ENCODE measurements around the gene SLC35F2. TPM values are rescaled to one million over a fixed set of nuclear protein-coding genes. Genes with fewer than 3 reads are reported as not detected.
"Not testable (repeated sequence)": the region's sequence is repeated elsewhere in the genome, so short reads cannot be mapped to it uniquely, and the experiment has no call there.

SLC35F2 gene
- polyA plus RNA-seq, 3 donors = 13.5 to 17.4 (median 15.1) TPM

DNA sequence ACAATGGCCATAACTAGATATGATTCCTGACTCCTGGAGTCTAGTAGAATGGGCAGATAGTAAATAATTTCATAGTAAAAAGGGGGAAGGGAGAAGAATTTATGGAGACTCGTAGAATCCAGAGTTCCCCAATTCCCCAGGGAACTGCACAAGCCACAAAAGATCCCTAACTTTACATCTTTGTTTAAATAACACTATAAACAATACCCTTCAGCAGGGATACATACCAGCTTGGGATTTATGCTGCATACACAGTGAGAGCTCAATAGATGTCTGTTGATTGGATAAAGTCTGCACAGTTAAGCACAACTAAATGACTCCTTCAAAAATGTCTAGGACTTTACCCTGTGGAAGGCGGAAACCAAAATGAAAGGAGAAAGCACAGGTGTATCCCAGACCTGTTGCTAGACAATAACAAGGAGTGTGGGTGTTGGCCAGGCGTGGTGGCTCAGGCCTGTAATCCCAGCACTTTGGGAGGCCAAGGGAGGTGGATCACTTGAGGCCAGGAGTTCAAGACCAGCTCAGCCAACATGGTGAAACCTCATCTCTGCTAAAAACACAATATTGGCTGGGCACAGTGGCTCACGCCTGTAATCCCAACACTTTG, 6.8 kb downstream of the SLC35F2 start:
- DNase-seq (ENCODE audit: extremely low read depth in 1 of 11, low read depth in 9 of 11, low spot score in 4 of 11) = no peak

DNA sequence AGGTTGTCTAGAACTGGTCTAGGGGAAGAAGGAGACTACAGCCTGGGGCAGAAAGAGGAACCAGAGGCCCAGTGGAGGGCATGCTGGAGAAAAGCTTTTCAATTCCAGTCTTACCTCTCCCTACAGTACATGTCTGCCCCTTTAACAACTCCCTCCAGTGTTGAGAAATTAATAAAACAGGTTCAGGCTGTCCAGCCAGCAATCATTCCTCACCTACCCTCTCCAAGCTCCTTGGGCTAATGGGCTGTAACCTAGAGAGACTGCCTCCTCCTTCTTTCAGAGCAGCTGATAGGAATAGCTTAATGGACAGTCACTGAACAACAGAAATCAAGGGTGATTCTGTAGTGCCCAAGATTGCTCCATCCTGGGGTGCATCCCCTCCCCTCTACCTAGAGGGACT, 8.8 kb downstream of the SLC35F2 start:
- DNase-seq (ENCODE audit: extremely low read depth in 1 of 11, low read depth in 9 of 11, low spot score in 4 of 11) = no peak

DNA sequence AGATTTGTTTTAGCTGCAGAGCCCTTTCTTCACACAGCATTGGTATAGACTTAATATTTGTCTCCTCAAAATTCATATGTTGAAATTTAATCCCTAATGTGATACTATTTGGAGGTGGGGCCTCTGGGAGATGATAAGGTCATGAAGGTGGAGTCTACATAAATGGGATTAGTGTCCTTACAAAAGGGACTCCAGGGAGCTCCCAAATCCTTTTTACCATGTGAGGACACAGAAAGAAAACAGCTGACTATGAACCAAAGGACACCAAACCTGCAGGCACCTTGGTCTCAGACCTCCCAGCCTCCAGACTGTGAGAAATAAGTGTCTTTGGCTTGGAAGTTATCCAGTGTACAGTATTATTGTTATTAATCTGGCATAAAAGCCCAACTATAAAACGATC, 10.2 kb downstream of the SLC35F2 start:
- DNase-seq (ENCODE audit: extremely low read depth in 1 of 11, low read depth in 9 of 11, low spot score in 4 of 11) = no peak

DNA sequence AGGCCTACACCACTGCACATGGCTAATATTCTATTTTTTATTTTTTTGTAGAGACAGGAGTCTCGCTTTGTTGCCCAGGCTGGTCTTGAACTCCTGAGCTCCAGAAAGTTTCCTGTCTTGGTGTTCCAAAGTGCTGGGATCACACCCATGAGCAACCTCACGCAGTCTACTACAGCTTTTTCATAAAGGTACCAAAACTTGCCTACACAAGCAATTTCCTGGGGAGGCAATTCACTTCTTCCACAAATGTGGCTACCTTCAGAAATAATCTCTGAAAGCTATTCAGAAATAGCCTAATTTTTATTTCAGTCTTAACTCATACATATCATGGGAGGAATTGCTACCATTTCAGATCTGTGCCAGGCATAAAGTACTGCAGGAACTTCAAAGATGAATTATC, 11.4 kb downstream of the SLC35F2 start:
- DNase-seq (ENCODE audit: extremely low read depth in 1 of 11, low read depth in 9 of 11, low spot score in 4 of 11) = no peak

DNA sequence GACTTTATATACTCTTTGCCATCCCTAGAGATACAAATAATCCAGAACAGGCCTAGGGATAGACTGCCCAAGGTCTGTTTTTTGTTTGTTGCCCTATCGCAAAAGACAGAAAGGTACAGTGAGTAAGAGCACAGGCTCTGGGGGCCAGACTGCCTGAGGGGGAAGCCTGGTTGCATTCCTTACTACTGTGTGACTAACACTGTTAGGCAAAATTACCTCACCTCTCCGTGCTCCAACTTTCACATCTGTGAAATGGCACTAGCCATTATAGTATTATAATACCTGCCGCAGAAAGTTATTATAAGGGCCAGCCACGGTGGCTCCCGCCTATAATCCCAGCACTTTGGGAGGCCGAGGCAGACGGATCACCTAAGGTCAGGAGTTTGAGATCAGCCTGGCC, 14.5 kb downstream of the SLC35F2 start:
- DNase-seq (ENCODE audit: extremely low read depth in 1 of 11, low read depth in 9 of 11, low spot score in 4 of 11) = no peak

DNA sequence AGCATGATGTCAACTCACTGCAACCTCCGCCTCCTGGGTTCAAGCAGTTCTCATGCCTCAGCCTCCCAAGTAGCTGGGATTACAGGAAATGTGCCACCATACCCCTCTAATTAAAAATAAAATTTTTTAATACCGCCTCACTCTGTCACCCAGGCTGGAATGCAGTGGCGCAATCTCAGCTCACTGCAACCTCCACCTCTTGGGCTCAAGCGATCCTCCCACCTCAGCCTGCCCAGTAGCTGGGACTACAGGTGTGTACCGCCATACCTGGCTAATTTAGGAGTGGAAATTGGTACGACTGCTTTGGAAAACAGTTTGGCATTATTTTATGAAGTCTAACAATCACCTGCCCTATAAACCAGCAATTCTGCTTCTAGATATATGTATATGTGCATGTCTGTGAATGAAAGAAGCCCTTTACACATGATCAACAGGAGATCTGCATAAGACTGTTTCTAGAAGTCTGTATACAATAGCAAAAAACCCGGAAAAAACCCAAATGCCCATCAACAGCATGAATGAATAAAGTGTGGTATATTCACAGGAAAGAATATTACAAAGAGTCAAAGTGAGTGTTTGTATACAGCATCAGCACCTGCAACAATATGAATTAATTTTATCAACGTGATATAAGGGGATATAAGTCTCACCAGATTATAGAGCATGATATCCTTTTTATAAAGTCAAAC, 16.0 kb downstream of the SLC35F2 start:
- DNase-seq (ENCODE audit: extremely low read depth in 1 of 11, low read depth in 9 of 11, low spot score in 4 of 11) = no peak

DNA sequence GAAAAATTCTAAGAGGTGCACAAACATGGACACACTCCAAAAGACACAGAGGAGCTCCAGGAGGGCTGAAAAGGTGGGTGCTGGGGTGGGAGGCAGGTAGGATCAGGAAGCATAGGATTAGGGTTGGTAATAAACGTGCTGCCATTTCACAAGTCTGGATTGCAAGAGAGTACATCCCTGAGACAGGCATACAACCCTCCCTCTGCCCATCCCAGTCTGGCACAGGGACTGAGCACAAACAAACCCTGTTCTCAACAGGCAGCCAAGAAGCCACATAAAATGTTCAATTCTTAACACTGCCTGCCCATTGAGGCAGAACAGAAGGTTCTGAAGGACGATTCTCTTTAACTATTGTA, 18.5 kb downstream of the SLC35F2 start:
- DNase-seq (ENCODE audit: extremely low read depth in 1 of 11, low read depth in 9 of 11, low spot score in 4 of 11) = no peak

DNA sequence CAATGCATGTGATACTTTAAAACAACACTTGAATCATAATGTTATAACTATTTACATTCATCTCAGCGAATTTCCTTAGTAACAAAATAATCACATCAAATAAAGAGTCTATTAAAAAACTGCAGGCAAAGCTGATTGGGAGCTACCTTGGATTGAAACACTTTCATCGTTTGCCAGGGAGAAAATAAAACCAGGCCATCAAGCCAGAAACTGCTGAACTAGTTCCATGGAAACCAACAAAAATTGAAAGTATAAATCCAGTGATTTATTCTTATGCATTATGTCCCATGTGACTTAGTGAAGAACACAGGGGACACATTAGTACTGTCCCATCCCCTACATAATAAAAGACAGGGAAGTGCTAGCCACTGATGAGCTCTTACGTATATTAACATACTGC, 21.7 kb downstream of the SLC35F2 start:
- no peak for DNase-seq (ENCODE audit: extremely low read depth in 1 of 11, low read depth in 9 of 11, low spot score in 4 of 11)

DNA sequence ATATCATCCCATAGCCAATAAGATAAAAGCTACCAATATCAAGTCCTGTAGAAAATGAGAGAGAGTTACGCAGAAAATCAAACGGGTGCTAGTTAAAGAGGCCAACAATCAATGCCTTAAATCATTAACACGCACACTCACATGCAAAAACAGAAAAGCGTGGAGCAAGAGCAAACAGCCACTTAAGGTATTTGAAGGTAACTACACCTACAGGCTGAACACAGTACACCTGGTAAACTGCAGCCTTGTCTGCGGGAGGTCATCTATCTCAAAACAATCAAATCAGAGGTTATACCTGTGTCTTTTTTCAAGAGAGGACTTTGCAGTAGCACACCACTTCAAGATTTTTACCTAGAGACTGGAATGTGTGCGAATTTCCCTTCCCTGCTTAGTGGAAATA, 23.6 kb downstream of the SLC35F2 start:
- no peak for DNase-seq (ENCODE audit: extremely low read depth in 1 of 11, low read depth in 9 of 11, low spot score in 4 of 11)

DNA sequence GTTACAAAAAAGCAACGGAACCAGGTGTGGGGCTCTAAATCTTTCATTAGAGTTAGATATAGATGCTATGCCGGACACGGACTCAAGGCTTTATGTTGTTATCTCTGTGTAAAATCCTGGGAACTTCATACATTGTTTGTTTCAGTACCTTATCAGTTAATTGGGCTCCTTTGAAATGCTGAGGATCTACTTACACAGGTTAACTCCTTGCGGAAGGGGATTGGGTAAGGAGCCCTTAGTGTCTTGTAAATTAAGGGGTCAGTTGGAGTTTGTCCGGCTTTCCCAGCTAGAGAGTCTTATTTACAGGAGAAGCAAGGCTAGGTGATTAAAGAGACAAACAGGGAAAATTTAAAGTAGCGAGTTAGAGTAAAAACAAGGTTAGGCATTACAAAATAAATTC, 24.7 kb downstream of the SLC35F2 start:
- not testable (repeated sequence) for DNase-seq (ENCODE audit: extremely low read depth in 1 of 11, low read depth in 9 of 11, low spot score in 4 of 11)

DNA sequence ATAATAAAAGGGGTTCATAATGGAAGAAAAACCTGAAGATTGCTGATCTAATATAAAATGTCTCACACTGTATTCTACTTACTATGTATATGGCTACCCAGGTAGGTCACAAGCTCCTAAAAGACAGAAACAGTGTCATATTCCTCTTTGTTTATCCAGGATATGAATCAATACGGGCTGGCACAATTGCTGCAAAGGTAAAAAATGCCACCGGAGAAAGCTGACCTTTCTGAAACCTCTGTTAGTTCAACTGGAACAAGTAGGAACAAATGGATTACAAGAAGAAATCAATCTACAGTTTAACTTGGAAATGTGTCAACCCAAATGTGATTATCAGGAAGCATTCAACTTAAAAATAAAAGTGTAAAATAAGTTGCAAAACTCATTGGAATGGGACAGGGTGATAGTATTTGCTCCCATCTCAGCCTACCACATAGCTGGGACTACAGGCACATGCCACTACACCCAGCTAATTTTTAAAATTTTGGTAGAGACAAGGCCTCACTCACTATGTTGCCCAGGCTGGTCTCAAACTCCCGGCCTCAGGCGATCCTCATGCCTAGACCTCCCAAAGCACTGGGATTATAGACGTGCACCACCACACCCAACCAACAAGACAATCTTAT, 27.6 kb downstream of the SLC35F2 start:
- no peak for DNase-seq (ENCODE audit: extremely low read depth in 1 of 11, low read depth in 9 of 11, low spot score in 4 of 11)

DNA sequence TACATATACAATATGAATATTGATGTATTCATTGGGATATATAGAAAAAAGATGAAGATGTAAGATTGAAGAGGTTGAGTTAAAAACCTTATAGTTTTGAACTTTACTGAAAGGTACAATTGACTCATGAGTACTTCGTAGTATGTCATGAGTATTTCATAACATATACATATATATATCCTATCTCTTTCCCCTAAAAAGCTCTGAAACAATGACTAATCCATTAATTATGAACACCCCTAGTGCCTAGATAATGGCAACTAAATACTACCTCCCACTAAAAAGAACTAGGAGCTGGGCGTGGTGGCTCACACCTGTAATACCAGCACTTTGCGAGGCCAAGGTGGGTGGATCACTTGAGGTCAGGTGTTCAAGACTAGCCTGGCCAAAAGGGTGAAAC, 31.5 kb downstream of the SLC35F2 start:
- DNase-seq (ENCODE audit: extremely low read depth in 1 of 11, low read depth in 9 of 11, low spot score in 4 of 11) = no peak

DNA sequence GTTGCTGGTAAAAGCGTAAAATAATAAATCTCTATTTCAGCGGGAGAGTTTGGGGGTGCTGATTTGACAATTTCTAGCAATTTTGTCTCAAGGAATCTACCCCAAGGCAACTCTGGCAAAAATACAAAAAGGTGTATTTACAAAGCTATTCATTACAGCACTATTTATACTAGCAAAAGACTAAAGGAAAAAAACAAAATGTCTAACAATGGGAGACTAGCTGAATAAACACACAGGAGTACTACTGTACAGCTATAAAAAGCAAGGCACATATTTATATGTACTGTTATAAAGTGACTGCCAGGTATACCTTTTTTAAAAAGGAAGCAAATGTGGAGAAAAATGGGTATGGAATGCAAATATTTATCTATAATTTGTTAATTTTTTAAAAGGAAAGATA, 32.7 kb downstream of the SLC35F2 start:
- DNase-seq (ENCODE audit: extremely low read depth in 1 of 11, low read depth in 9 of 11, low spot score in 4 of 11) = no peak

DNA sequence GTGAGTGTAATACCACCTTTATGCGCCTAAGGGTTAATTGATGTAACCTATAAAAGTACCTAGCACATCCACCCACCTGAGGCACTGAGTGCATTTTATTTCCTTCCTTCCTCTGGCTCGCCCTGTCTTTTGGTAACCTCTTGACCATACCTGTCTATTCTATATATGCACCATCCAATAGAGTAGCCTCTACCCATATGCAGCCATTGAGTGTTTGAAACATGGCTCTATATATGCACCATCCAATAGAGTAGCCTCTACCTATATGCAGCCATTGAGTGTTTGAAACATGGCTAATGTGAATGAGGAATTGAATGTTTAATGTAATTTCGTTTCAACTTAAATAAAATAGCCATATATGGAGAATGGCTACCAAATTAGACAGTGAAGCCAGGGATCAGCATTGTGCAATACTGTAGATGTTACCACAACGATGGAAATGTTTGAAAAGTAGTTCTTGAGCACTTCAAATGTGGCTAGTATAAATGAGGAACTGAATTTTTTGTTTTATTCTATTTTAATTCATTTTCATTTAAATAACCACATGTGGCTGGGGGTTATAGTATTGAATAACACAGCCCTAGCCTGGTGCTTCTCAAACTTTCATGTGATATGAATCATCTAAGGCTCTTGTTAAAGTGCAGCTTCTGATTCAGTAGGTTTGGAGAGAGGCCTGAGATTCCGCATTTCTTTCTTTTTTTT, 33.8 kb downstream of the SLC35F2 start:
- DNase-seq (ENCODE audit: extremely low read depth in 1 of 11, low read depth in 9 of 11, low spot score in 4 of 11) = no peak

DNA sequence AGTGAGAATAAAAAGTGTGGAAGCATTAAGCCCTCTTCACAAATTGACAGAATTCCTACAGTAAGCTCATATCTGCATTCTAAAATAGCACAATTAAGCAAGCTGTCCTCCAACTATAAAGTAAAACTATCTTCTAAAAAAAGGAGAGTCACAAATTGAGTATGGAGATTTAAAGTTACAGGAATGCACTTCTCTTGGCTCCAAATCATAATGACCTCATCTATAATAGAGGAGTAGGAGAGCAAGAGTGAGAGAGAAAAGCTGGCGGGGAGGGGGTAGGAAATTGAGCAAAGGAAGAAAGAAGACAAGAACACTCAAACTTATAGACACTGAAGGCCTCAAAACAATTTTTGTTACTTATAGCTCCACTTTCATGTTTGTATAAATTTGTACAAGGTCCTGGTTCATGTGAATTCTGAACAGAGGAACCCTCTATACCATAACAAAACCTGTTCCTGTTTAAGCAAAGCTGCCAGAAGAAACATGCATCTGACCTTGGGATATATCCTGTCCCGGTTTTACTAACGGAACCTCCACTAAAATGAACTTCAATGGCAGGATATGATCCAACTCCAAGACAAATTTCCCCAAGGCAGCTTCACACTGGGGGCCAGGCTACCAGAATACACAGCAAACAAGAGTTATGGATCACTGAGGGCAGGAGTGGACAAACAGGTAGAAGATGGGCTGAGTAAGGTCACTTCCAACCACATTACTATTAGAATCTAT, 37.2 kb downstream of the SLC35F2 start:
- DNase-seq (ENCODE audit: extremely low read depth in 1 of 11, low read depth in 9 of 11, low spot score in 4 of 11) = no peak

DNA sequence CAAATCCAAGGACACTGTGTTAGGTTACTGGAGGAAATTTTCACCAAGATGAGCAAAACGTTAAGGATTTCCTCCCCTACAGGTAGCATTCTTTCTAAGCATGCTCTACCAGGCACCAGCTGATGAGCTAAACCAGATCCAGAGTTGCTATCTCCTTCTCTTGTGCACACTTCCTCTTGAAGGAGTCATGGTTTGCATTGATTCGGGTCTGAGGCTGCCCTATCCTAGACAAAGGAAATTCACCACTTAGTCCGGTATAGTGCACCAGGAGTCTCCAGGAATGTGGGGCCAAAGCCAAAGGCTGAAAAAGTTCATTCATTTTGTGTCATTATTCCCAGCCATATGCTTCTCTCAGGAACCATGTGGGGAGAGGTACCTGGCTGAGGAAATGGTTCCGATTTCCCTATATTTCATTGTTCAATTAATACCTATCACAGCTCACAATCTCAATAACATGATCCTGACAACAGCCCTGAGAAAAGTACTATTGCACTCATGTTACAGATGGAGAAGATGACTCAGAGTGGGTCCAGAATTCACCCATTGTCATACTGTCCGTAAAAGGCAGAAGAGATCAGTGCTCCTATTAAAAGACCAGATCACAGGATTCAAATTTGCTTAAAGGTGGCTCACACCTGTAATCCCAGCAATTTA, 39.1 kb downstream of the SLC35F2 start:
- no peak for DNase-seq (ENCODE audit: extremely low read depth in 1 of 11, low read depth in 9 of 11, low spot score in 4 of 11)

DNA sequence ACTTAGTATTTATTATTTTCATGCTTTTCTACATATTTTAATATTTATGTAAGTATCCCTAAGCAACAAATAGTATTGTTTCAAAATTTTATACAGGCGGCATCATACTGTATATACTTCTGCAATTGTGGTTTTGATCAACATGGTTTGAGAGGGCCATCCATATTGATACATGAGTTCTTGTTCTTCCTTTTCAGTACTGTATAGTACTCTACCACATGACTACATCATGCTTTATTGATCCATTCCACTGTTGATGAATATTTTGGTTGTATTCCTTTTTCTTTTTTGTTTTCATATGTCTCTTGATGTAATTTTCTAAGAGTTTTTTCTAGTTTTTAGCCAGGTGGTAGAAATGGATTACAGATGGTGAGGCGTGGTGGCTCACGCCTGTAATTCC, 40.1 kb downstream of the SLC35F2 start:
- no peak for DNase-seq (ENCODE audit: extremely low read depth in 1 of 11, low read depth in 9 of 11, low spot score in 4 of 11)

DNA sequence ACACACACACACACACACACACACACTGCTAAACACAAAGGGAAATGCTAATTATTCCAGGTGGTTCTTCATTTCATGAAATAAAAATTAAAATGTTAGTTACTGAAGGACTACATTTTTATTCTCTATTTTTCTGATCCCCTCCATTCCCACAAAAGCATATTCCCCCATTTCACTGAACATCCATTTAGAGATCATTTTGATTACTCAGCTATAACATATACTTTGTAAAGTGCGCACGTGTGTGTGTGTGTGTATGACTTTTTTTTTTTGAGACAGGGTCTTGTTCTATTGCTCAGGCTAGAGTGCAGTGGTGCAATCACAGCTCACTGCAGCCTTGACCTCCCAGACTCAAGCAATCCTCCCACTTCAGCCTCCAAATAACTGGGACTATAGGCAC, 42.6 kb downstream of the SLC35F2 start:
- no peak for DNase-seq (ENCODE audit: extremely low read depth in 1 of 11, low read depth in 9 of 11, low spot score in 4 of 11)

DNA sequence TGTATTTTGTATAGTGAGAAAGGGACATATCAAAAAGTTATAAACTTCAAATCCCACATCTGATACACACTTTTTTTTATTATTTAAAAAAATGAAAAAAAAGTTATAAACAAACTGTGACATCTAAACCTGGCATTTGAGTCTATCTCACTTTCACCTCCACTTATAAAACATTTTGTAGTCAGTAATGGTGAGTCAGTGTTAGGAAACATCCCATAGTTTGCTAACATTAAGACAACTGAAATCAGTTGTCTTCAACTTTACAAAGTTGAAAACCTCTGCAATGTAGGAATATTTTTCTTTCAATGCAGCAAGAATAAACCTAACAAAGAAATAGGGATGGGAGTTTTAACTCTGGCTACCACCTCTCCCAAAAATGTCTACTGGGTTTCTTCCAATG, 47.7 kb downstream of the SLC35F2 start:
- DNase-seq (ENCODE audit: extremely low read depth in 1 of 11, low read depth in 9 of 11, low spot score in 4 of 11) = no peak
